GM12892 (cell line): ENCODE measurements around the gene NUP37.
"Not testable (repeated sequence)": the region's sequence is repeated elsewhere in the genome, so short reads cannot be mapped to it uniquely, and the experiment has no call there.

Experiments used
- POLR2A ChIP-seq: IDR thresholded peaks from 2 replicates; pipeline ENCODE4 v1.6.1; 2011; ENCODE audit warnings: low read depth, low read length, control low read depth
- POLR2AphosphoS5 ChIP-seq: IDR thresholded peaks from 2 replicates; pipeline ENCODE4 v1.6.1; 2011; ENCODE audit warnings: low read depth, low read length, control low read depth
- TAF1 ChIP-seq: IDR thresholded peaks from 2 replicates; pipeline ENCODE4 v1.6.1; 2011; ENCODE audit warnings: low read depth, mild to moderate bottlenecking, control low read depth, low read length, borderline replicate concordance

DNA sequence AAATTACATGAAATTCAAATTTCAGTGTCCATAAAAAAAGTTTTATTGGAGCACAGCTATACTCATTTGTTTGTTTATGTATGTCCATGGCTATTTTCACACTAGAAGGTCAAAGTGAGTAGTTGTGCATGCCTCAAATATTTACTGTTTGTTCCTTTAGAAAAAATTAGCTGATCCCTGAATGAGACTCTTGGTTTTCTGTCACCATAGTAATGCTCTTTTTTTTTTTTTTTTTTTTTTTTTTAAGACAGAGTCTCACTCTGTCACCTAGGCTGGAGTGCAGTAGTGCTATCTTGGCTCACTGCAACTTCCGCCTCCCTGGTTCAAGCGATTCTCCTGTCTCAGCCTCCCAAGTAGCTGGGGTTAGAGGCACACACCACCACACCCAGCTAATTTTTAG lies 1.4 kb upstream of the NUP37 start:
- not testable (repeated sequence) for TF ChIP-seq POLR2A, TAF1, POLR2AphosphoS5
